ENCODE measurements around the gene NECTIN1.

Gene NECTIN1

DNA sequence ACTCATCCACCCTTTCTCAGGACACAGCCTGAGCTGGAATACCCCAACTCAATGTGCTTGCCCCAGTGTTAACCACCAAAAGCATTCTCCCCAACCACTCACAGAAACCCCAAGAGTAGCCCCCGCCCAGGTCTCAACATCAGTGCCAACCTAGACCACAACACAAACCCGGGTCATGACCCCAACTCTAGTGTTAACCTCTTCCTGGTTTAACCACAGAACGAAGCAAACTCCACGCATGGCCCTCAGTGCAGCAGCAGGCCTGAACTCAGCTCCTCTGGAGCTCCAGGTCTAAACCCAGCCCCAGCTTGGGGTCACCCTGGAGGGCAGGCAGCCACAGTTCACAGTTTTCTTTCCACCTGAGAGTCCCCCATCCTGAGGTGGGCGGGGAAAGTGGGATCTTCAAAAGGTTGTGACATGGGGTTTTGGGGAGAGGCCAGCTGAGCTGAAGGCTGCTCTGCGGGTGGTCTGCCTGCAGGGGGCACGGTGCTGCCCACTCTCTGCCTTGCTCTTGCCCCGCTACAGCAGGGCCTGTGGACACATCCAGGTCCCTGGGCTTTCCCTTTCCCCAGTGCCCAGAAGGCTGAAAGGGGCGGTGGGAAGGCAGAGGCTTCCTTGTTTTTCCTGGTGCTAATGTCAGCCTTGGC, 37.9 kb downstream of the NECTIN1 start:
- H3K4me3 ChIP-seq (replicated peaks; ENCODE audit: insufficient read depth, low read length) = no peak overlapping the region
- DNase-seq (ENCODE audit: low read depth in 1 of 2, low spot score in 1 of 2) = peak in 1 of 2 experiments; percentile 88
- no peaks in the 10 kb centered on the region for H3K27me3 ChIP-seq (ENCODE audit: insufficient read depth, poor library complexity, severe bottlenecking)
- TF ChIP-seq, protein P1, sequence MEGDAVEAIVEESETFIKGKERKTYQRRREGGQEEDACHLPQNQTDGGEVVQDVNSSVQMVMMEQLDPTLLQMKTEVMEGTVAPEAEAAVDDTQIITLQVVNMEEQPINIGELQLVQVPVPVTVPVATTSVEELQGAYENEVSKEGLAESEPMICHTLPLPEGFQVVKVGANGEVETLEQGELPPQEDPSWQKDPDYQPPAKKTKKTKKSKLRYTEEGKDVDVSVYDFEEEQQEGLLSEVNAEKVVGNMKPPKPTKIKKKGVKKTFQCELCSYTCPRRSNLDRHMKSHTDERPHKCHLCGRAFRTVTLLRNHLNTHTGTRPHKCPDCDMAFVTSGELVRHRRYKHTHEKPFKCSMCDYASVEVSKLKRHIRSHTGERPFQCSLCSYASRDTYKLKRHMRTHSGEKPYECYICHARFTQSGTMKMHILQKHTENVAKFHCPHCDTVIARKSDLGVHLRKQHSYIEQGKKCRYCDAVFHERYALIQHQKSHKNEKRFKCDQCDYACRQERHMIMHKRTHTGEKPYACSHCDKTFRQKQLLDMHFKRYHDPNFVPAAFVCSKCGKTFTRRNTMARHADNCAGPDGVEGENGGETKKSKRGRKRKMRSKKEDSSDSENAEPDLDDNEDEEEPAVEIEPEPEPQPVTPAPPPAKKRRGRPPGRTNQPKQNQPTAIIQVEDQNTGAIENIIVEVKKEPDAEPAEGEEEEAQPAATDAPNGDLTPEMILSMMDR (IDR thresholded peaks at IDR 0.05; ENCODE audit: insufficient read depth, low read length) = no peak
- TF ChIP-seq POLR2AphosphoS5 (IDR thresholded peaks at IDR 0.05; ENCODE audit: low read depth) = peak; percentile 84
- peak overlapping the region; percentile 42 for H3K27ac ChIP-seq (replicated peaks)

GRCh38 chr11:119689302-119689701, 39.7 kb downstream of the NECTIN1 start:
- no peak for DNase-seq (ENCODE audit: low read depth in 1 of 2, low spot score in 1 of 2)
- Histone ChIP-seq H3K4me3 (replicated peaks; ENCODE audit: insufficient read depth, low read length) (no peak overlapping the region), H3K27me3 (ENCODE audit: insufficient read depth, poor library complexity, severe bottlenecking) (no peaks in the 10 kb centered on the region), H3K27ac (replicated peaks) (0 out of 2 replicates have a peak overlapping the region, but pooled peaks have one; percentile 11)
- TF ChIP-seq SPI1 (IDR thresholded peaks at IDR 0.05; ENCODE audit: borderline replicate concordance, low read depth) (no peak), REST (IDR thresholded peaks at IDR 0.05; ENCODE audit: insufficient replicate concordance, low read depth) (no peak)

DNA sequence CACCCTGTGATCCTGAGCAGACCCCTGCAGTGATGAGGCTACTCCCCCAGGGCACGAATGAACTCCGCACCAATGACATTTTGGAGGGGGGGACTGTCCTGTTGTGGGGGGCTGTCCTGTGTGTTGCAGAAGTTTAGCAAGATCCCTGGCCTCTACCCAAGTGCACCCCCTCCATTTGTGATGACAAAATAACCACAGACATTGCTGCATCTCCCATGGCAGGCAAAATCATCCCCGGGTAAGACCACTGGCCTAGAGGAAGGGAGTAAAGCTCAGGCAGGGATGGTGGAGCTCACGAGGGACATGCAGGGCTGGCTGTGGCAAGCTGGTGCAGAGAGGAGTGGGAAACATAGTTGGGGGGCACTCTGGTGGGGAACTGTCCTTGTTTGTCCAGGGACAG, 40.6 kb downstream of the NECTIN1 start:
- H3K27me3 ChIP-seq (ENCODE audit: insufficient read depth, poor library complexity, severe bottlenecking) = no peaks in the 10 kb centered on the region
- H3K4me3 ChIP-seq (replicated peaks; ENCODE audit: insufficient read depth, low read length) = no peak overlapping the region
- DNase-seq (ENCODE audit: low read depth in 1 of 2, low spot score in 1 of 2) = peak in 1 of 2 experiments; percentile 74
- peak overlapping the region; percentile 24; the same call in 1 of the 2 replicates for H3K27ac ChIP-seq (replicated peaks)
- TF ChIP-seq GABPA (IDR thresholded peaks at IDR 0.05; ENCODE audit: low read depth) = no peak
- TF ChIP-seq POLR2AphosphoS5 (IDR thresholded peaks at IDR 0.05; ENCODE audit: low read depth) = peak; percentile 75

DNA sequence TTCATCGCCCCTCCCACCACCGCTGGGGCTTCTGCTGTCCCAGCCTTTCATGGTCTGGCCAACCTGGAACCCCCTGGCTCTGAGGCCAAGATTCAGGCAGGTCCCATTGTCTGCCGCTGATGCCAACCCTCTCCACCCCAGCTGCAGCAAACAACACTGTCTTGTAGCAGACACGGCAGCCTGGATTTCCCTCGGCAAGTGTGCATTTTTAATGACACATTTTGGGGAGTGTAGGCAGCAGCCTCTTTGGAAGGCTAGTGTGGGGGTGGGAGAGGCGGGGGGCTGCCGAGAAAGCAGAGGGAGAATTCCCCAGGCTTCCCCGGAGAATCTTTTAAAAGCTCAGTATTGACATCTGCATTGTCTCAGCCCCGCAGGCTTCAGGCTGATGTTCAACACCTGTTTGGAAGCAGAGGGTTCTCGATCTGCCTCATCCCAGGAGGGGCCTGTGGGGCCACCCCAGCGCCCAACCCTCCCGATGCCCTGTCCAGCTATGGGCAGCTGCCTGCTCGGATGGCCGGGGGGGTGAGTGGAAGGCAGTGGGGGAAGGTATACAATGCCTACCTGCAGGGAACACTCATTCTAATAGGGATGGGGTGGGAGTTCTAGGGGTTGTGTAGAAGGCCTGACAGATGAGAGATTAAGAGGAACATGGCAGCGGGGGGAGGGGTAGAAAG, 41.5 kb downstream of the NECTIN1 start:
- no peak for TF ChIP-seq SPI1 (IDR thresholded peaks at IDR 0.05; ENCODE audit: borderline replicate concordance, low read depth)
- H3K4me3 ChIP-seq (replicated peaks; ENCODE audit: insufficient read depth, low read length) = no peak overlapping the region
- H3K27me3 ChIP-seq (ENCODE audit: insufficient read depth, poor library complexity, severe bottlenecking) = no peaks in the 10 kb centered on the region
- DNase-seq (ENCODE audit: low read depth in 1 of 2, low spot score in 1 of 2) = no peak
- peak overlapping the region; percentile 3 for H3K27ac ChIP-seq (replicated peaks)

DNA sequence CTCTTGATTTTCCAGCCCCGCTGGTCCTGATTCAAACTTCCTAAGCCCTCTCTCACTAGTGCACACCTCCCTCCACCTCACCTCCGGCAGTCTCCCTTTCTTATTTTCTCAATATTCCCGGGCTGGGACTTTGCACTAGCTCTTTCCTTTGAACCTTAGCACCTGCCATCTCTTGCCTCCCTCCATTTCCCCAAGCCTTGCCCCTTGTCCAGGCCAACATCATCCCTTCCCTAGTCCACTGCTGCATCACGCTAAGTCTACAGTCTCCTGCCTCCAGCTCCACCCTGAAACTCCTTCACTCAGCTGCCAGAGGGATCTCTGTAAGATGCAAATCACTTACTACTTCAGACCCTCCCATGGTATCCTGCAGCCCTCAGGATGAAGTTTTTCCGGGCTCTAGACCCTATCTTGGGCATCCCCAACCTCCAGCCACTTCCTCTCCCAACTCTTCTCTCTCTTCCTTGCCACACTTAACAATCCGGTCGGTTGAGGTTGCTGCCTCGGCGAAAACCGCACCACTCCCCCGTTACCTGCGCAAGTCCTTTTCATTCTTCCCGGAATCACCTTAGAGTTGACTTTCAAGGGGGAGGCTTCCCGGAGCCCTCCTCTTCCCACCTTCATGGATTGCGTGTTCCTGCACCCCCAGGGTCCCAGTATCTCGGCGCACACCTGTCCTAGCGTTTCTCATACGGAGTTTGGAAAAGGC, 42.7 kb downstream of the NECTIN1 start:
- DNase-seq (ENCODE audit: low read depth in 1 of 2, low spot score in 1 of 2) = no peak
- TF ChIP-seq GABPA (IDR thresholded peaks at IDR 0.05; ENCODE audit: low read depth) (no peak), SPI1 (IDR thresholded peaks at IDR 0.05; ENCODE audit: borderline replicate concordance, low read depth) (no peak), REST (IDR thresholded peaks at IDR 0.05; ENCODE audit: insufficient replicate concordance, low read depth) (no peak), POLR2AphosphoS5 (IDR thresholded peaks at IDR 0.05; ENCODE audit: low read depth) (no peak)
- TF ChIP-seq, protein P1 (IDR thresholded peaks at IDR 0.05; ENCODE audit: insufficient read depth, low read length) = no peak
- Histone ChIP-seq H3K27ac (replicated peaks) (no peak overlapping the region), H3K27me3 (ENCODE audit: insufficient read depth, poor library complexity, severe bottlenecking) (no peaks in the 10 kb centered on the region), H3K4me3 (replicated peaks; ENCODE audit: insufficient read depth, low read length) (no peak overlapping the region)
